GM20000 (cell line): ENCODE data around the gene EVPLL.

Experiments used
- DNase-seq: peaks from one replicate; pipeline ENCODE4 v3.0.0; 2012; ENCODE audit warnings: low spot score
- CTCF ChIP-seq: IDR thresholded peaks from 2 replicates; pipeline ENCODE4 v1.5.1; 2012; ENCODE audit warnings: mild to moderate bottlenecking, control low read depth; ENCODE audit errors: extremely low read depth, missing control alignments

Gene EVPLL

GRCh38 chr17:18353541-18353940 is 24.0 kb upstream of the EVPLL start:
- no peak for TF ChIP-seq CTCF
- no peak for DNase-seq

- DNase-seq, result no peak
- no peak for TF ChIP-seq CTCF
Observed at GRCh38 chr17:18356624-18357023, 21.0 kb upstream of the EVPLL start.

GRCh38 chr17:18360518-18360917 is 17.1 kb upstream of the EVPLL start:
- no peak for TF ChIP-seq CTCF
- DNase-seq, result no peak

GRCh38 chr17:18361837-18362697 is 15.5 kb upstream of the EVPLL start:
- TF ChIP-seq CTCF, result no peak
- no peak for DNase-seq

GRCh38 chr17:18362698-18363100 is 14.9 kb upstream of the EVPLL start:
- no peak for DNase-seq

GRCh38 chr17:18363101-18364049 is 14.2 kb upstream of the EVPLL start, which contains the start of gene SHMT1:
TSS of gene SHMT1 (minus strand) at chr17:18363550. CDS start at chr17:18355981, 7,569 bp downstream.
- DNase-seq, result peak; percentile 98

More at GRCh38 chr17:18362698-18363100, 14.9 kb upstream of the EVPLL start:
- no peak for TF ChIP-seq CTCF

More at GRCh38 chr17:18363101-18364049, 14.2 kb upstream of the EVPLL start, which contains the start of gene SHMT1:
- no peak for TF ChIP-seq CTCF
